GM12801 (cell line): ENCODE results near the gene ENKUR.

Experiments
- CTCF ChIP-seq: IDR thresholded peaks from one replicate; pipeline ENCODE4 v1.5.1; 2011; ENCODE audit warnings: control low read depth; ENCODE audit not compliant: insufficient read length; ENCODE audit errors: extremely low read depth

The ENKUR gene, protein sequence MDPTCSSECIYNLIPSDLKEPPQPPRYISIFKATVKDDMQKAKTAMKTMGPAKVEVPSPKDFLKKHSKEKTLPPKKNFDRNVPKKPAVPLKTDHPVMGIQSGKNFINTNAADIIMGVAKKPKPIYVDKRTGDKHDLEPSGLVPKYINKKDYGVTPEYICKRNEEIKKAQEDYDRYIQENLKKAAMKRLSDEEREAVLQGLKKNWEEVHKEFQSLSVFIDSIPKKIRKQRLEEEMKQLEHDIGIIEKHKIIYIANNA

DNA sequence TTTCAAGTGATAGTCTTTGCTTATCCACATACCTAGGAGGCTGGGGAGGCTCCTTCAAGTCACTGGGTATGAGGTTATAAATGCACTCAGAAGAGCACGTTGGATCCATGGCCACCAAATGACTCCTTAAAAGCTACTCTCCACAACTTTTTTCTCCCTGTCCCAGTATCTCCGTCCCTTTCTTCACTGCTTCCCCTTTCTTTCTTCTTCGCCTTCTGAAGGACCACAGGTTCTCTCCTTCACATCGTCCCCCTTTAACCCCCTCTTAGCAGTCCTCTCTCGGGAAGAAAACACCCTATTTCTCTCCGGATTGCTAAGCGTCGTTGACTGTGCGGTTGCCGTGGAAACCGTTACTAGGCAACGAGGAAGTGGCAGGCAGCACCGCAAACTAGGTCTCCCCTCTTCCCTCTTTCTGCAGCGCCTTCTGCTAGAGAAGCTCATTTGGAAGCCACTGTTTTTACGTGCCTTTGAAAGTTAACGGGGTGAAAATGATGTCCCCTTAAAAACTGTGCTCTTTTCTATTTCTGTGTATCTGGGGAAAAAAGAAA lies at the start of gene ENKUR:
Gene ENKUR, minus strand, starts transcription at position 331 of the 548 bp plus-strand sequence. Its CDS starts 222 bp downstream, at position 109.
- TF ChIP-seq CTCF = no peak

DNA sequence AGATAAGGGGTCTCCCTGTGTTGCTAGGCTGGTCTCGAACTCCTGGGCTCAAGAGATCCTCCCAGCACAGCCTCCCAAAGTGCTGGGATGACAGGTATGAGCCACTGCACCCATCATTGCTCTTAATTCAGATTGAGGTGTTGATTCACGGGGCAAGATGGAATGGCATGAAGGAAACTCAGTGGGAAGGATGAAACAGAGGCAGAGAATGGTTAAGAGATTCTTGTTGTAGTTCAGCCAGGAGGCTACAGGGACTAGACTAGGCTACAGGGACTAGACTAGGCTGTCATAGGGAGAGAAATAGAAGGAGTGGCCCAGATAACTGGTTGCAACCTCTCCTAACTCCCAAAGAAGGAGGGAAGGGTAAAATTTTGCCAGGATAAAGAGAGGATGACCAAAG lies 48.4 kb upstream of the ENKUR start:
- no peak for TF ChIP-seq CTCF

GRCh38 chr10:25063644-25064043 lies 47.7 kb upstream of the ENKUR start:
- TF ChIP-seq CTCF = no peak

GRCh38 chr10:25063157-25063556 lies 47.2 kb upstream of the ENKUR start:
- no peak for TF ChIP-seq CTCF

GRCh38 chr10:25061711-25062449 lies 45.9 kb upstream of the ENKUR start:
- no peak for TF ChIP-seq CTCF

- no peak for TF ChIP-seq CTCF
Measured at GRCh38 chr10:25061125-25061524, 45.2 kb upstream of the ENKUR start.

GRCh38 chr10:25059990-25060389 lies 44.0 kb upstream of the ENKUR start:
- TF ChIP-seq CTCF = no peak
